Activated naive CD4-positive, alpha-beta T cell treated with anti-CD3 and anti-CD28 coated beads, Interleukin-2, amount 50 U/mL, for 72 hours (primary cell): Measurements from ENCODE around the gene TMEM175. TPM values are rescaled to one million over a fixed set of nuclear protein-coding genes. Genes with fewer than 3 reads are reported as not detected.
"Not testable (repeated sequence)": the region's sequence is repeated elsewhere in the genome, so short reads cannot be mapped to it uniquely, and the experiment has no call there.

ENCODE experiments used
- ATAC-seq, 2 donors: fragments of 150-1000 bp; cut with Tn5 transposase; 2 replicates each; pipeline ENCODE4 v1.10.0; 2021; ENCODE audit warnings: mild to moderate bottlenecking in 2 of 2, moderate library complexity in 2 of 2
- DNase-seq, 2 donors: peaks; one replicate each; pipeline ENCODE4 v3.0.0; 2021 to 2022; ENCODE audit warnings: low spot score in 2 of 2
- H3K27ac Mint-ChIP-seq, 2 donors: one replicate each; pipeline ENCODE4 v1.8.0; 2022; ENCODE audit warnings: mild to moderate bottlenecking in 2 of 2, mixed read lengths in 2 of 2
- H3K36me3 Mint-ChIP-seq, 2 donors: one replicate each; pipeline ENCODE4 v1.8.0; 2022; ENCODE audit warnings: mixed read lengths in 2 of 2
- H3K9me3 Mint-ChIP-seq, 2 donors: one replicate each; pipeline ENCODE4 v1.8.0; 2022; ENCODE audit warnings: mixed read lengths in 2 of 2
- total RNA-seq, 2 donors: library from RNA; stranded (reverse); gene quantifications; one replicate each; pipeline ENCODE4 v1.2.3, GENCODE V29; 2022

The TMEM175 gene
- total RNA-seq, 2 donors from 2014 or later: 12.1 to 13.9 TPM

DNA sequence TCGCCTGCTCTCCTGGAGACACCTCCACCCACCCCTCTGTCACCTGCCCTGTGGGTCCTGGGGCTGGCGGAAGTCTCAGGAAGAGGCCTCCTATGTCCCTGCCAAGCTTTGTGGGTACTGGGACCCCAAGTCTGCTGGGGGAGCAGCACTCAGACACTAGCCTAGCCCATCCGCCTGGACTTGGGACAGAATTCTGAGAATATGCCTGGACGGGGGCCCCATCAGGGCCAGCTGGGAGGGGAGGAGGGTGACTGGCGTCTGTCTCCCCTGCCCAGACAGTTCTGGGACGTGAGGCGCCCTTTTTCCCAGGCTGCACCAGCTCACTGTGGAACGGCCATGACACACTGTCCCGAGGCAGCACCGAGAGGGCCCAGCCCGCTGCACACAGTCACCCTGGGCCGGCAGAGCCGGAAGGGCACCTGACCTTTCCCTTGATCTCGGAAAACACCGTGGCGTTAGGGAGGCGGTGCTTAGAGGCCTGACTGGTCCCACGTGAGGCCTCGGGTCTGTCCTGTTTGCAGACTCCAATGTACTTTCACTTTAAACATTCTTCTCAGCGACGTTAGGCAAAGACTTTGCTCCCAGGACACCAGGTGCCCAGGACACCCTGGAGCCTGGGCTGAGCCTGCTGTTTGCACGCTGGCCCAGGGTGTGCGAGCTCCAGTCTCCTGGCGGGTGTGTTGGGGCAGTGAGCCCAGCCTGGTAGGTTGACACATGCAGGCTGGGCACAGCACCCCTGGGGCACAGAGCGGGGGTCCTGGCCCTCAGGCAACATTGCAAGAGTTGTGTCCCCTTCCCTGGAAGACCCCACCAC, 60.2 kb downstream of the TMEM175 start:
- DNase-seq (no peak), ATAC-seq (no peak)
- no peaks in the 10 kb centered on the region for H3K9me3 Mint-ChIP-seq
- no peaks in the 10 kb centered on the region for H3K36me3 Mint-ChIP-seq
- peak overlapping the region in 1 of 2 donors; percentile 25 for H3K27ac Mint-ChIP-seq

DNA sequence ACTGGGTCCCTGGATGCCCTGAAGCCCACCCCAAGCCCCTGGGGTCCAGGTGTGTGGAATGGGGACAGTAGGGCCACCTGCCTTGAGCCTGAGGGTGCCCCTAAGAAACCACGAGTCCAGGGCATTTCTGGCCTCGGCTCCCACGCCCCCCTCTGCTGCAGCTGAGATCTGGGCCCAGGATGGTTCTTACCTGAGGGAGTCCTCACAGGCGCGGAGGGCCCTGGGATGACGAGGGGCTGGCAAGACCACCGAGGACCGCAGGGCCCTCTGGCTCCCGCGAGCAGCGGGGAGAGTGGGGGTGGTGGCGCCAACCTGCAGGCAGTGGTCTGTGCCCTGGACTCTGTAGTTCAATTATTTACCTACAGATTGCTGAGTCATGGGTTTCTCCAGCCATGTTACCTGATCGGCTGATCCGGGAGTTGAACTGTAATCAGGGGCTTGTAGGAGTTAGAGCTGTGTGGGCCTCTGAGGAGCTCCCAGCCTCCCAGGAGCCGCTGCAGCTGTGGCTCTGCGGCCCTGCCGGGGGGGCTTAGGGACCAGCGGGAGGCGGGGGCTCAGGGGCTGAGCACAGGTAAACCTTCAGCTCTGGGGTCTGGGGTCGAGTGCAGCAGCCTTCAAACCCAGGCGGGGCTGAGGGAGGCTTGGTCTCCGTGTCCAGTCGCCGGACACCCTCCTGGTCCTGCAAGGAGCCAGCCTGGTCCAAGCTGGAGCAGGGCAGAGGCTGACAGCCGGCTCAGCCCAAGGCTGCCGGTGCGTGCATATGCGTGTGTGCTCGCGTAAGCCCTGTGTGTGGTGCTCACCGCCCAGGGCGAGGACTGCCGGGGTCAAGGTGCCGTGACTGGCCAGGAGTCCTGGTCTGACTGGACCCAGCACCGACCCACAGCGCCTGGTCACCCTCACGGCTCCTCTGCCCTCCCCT, 61.1 kb downstream of the TMEM175 start, which contains the start of gene SLC26A1:
Gene SLC26A1 (minus strand): TSS at position 294 of the 919 bp plus-strand sequence. CDS start 1,701 bp downstream, outside the sequence.
- ATAC-seq (no peak), DNase-seq (no peak)
- H3K36me3 Mint-ChIP-seq: no peaks in the 10 kb centered on the region
- peak within 1 kb of the TSS in 1 of 2 donors; percentile 25 for H3K27ac Mint-ChIP-seq
- no peaks in the 10 kb centered on the region for H3K9me3 Mint-ChIP-seq

DNA sequence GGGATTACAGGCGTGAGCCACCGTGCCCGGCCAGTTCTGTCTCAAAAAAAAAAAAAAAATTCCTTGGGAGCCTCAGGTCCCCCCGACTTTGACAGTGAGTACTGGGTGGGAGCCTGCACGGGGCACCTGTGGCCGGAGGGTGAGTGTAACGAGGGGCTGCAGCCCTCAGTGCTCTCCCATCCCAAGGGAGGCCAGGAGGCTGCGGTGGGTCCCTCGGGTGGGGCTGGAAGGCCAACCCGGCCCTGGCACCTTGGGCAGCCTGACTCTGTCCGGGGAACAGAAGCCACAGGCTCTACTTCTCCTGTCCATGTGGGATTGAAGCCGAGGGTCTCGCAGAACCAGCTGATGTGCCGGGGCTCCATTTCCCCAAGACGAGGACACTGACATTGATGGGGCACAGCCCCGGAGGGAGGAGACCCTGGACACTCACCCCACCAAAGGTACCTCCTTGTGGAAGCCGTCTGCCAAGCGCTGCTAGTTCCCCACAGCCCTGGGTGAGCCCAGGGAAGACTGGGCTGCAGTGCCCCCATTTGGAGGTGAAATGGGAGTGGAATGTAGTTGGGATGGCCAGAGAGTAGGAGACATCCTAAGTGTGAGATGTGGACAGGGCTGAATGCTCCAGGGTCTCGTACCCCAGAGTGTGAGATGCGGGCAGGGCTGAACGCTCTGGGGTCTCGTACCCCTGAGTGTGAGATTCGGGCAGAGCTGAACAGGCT, 63.2 kb downstream of the TMEM175 start:
- no peaks in the 10 kb centered on the region for H3K9me3 Mint-ChIP-seq
- H3K36me3 Mint-ChIP-seq: no peaks in the 10 kb centered on the region
- DNase-seq: no peak

DNA sequence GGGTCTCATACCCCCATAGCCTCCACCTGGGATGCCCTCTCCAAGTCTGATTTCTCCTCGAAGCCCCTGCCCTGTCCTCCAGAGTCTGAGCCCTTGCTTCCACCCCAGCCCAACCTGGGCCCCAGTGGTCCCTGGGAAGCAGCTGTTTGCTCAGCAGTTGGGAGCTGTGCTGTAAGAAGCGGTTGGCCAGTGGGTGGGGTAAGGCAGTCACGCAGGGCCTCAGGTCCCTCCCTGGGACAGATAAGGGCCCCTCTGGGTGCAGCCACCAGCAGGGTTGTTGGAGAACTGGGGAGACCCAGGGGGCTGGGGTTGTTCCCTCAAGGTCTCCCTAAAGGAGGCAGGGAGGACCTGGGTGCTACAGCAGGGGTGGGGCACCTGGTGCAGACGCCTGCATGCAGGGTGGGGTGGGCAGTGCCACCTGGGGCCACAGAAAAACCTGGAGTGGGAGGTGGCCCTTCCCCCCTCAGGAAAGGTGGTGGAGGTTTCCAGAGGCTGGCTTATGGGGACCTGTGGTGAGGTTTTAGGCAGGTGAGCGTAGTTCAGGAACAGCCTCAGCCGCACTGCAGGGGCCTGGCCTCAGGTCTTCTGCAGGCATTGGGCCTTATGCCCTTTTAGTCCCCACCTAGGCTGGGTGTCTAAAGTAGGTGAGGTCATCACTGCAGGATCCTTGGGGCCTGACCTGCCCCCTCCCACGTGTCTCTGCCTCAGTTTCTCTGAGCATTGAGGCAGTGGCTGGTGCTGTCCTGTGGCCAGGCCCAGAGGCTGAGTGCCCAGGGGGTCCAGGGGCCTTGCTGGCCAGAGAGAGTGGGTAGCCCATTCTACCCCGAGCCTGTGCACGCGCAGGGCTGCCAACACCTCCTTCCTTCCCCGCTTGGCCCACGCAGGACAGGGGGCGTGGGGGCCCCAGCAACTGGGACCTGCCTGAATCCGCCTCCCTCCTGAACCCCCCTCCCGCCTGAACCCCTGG, 64.1 kb downstream of the TMEM175 start:
- Mint-ChIP-seq H3K27ac (no peak overlapping the region), H3K36me3 (no peaks in the 10 kb centered on the region), H3K9me3 (no peaks in the 10 kb centered on the region)
- DNase-seq: no peak
- ATAC-seq: no peak

More for the DNA sequence above, 63.2 kb downstream of the TMEM175 start:
- no peak for ATAC-seq
- H3K27ac Mint-ChIP-seq: no peak overlapping the region

DNA sequence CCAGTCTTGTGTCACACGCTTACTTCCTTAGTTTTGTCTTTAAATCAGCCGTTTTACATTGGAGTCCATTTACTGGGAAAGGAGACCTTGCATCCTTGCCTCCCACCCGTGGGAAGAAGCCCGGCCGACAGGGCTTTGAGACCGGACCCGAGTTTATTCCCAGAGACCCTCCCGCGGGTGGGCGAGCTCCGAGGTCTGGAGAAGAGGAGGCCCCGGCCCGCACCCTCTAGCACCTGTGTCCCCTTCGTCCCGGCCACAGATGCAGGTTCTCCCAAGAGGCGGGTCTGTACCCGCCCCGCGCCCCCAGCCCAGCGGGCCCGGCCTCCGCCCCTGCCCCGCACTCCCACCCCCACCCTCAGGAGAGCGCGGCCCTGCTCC, 64.7 kb downstream of the TMEM175 start:
- Mint-ChIP-seq H3K27ac (no peak overlapping the region), H3K36me3 (no peaks in the 10 kb centered on the region), H3K9me3 (no peaks in the 10 kb centered on the region)
- DNase-seq (no peak), ATAC-seq (no peak)

DNA sequence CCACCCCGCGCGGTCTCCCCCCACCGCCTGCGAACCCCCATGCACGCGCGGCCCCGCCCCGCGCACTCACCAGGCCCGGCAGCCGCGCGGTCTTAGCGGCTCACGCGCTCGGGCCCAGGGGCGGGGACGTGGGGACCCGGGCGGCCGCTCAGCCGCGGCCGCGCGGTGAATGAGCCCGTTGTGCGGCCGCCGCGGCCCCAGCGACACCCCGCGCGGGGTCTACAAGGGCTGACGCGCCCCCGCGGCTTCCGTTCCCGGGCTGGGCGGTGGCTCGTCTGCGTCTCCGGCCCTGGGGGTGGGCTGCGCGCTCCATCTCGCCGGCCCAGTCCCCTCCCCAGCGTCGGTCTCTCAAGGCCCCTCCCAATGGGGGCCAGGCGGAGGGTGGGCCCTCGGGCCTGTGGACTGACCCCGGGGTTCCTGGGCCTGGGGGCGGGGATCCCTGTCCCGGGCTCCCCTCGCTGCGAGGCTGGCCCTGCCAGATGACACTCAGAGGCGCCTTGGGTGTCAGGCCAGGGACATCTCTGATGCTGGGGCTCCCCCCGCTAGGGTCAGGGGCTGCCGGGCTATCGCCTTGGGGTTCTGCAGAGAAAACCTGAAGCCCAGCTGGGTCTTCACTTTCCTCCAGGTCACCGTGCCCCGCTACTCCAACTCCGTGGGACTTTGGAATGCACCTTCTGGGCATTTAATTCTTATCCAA, 65.3 kb downstream of the TMEM175 start:
- Mint-ChIP-seq H3K9me3 (no peaks in the 10 kb centered on the region), H3K27ac (no peak overlapping the region), H3K36me3 (no peaks in the 10 kb centered on the region)
- no peak for DNase-seq
- peak; percentile 23 to 27 for ATAC-seq

DNA sequence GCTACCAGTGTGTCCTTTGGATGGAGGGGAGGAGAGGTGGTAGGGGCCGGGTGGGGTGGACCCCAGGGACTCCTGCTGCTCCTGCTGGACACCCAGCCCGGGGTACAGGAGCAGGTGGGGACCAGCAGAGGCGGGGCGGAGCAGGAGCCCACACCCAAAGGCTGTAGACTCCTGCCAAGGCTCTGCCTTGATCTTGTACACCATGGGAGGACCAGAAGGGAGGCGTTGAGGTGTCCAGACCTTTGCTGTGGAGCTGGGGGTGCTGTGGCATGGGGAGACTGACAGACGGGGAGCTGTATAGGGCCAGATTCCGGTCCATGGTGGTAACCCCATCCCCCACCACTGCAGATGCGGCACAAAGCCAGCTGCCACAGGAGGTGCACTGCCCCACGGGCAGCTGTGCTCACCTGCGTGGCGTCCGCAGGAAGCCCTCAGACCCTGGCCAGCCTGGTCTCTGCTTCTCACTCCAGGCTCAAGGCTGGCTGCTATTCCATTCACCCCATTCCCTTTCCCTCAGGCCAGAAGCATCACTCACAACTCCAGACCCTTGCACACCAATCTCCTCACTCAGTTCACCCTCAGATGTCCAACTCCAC, 65.9 kb downstream of the TMEM175 start:
- ATAC-seq (no peak), DNase-seq (no peak)
- Mint-ChIP-seq H3K27ac (no peak overlapping the region), H3K36me3 (no peaks in the 10 kb centered on the region), H3K9me3 (no peaks in the 10 kb centered on the region)

DNA sequence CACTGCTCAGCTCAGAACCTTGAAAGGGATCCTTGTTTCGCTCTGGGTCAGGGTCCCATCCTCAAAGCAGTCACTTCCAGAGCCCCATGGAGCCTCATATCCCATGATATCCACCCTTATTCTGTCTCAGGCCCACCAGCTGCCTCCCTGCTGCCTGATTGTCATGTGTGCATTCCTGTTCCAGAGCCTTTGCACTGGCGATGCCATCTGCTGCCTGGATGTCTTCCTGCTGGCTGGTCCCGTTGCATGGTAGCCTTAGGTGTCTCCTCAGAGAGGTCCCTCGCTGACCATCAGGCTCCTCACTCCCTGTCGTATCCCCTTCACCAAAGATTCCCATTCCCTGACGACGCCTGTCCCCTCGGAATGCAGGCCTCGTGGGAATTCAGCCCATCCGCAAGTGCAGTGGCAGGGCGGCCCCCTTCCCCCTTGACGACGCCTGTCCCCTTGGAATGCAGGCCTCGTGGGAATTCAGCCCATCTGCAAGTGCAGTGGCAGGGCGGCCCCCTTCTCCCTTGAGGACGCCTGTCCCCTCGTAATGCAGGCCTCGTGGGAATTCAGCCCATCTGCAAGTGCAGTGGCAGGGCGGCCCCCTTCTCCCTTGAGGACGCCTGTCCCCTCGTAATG, 67.1 kb downstream of the TMEM175 start:
- ATAC-seq, H3K9me3 Mint-ChIP-seq, H3K36me3 Mint-ChIP-seq, DNase-seq, H3K27ac Mint-ChIP-seq: not testable (repeated sequence)

DNA sequence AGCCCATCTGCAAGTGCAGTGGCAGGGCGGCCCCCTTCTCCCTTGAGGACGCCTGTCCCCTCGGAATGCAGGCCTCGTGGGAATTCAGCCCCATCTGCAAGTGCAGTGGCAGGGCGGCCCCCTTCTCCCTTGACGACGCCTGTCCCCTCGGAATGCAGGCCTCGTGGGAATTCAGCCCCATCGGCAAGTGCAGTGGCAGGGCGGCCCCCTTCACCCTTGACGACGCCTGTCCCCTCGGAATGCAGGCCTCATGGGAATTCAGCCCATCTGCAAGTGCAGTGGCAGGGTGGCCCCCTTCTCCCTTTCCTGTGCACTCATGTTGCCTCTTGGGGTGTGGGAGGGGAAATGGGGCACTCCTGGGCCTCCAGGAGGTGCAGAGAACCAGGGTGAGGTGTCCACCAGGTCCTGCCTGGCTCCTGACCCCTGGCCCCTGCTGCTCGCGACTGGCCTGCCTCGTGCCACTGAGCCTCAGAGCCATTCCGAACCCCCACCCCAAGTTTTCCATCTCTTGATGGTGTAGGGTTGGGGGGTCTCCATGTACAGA, 67.7 kb downstream of the TMEM175 start:
- Mint-ChIP-seq H3K27ac (no peak overlapping the region), H3K36me3 (no peaks in the 10 kb centered on the region), H3K9me3 (no peaks in the 10 kb centered on the region)
- DNase-seq: no peak
- ATAC-seq: no peak

DNA sequence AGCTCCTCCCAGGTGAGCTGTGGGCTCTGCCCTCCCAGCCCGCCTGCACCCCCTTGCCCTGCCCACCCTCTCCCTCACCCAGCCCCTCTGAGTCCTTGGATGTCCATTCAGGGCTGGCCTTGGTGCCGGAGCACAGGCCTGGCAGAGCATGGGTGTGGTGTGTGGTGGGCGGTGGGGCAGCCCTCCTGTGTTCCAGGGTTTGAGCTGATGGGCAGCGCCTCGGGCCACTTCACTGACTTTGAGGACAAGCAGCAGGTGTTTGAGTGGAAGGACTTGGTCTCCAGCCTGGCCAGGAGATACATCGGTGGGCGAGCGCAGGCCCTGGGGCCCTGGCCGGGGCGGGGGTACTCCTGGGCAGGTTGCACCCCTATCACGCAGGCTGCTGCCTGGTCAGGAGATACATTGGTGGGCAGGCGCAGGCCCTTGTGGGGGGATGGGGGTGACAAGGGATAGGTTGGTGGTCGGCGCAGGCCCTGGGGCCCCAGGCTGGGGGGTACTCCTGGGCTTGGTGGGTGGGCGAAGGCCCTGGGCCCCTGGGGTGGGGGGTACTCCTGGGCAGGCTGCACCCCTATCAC, 68.5 kb downstream of the TMEM175 start:
- no peaks in the 10 kb centered on the region for H3K9me3 Mint-ChIP-seq
- H3K27ac Mint-ChIP-seq: no peak overlapping the region
- ATAC-seq: no peak
- no peak for DNase-seq
- no peaks in the 10 kb centered on the region for H3K36me3 Mint-ChIP-seq

DNA sequence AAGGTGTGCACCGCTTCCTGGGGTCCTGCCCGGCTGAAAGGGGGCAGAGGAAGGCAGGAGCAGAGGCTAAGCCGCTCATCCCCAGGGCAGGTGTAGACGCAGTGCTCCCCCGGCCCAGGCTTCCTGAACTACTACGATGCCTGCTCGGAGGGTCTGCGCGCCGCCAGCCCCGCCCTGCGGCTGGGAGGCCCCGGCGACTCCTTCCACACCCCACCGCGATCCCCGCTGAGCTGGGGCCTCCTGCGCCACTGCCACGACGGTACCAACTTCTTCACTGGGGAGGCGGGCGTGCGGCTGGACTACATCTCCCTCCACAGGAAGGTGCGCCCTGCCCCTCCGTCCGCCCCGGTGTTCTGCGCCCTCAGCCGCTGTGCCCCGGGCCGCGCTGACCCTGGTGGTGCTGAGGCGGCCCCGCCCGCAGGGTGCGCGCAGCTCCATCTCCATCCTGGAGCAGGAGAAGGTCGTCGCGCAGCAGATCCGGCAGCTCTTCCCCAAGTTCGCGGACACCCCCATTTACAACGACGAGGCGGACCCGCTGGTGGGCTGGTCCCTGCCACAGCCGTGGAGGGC, 69.4 kb downstream of the TMEM175 start:
- no peak for ATAC-seq
- no peaks in the 10 kb centered on the region for H3K36me3 Mint-ChIP-seq
- DNase-seq: no peak
- H3K9me3 Mint-ChIP-seq: no peaks in the 10 kb centered on the region
- no peak overlapping the region for H3K27ac Mint-ChIP-seq

DNA sequence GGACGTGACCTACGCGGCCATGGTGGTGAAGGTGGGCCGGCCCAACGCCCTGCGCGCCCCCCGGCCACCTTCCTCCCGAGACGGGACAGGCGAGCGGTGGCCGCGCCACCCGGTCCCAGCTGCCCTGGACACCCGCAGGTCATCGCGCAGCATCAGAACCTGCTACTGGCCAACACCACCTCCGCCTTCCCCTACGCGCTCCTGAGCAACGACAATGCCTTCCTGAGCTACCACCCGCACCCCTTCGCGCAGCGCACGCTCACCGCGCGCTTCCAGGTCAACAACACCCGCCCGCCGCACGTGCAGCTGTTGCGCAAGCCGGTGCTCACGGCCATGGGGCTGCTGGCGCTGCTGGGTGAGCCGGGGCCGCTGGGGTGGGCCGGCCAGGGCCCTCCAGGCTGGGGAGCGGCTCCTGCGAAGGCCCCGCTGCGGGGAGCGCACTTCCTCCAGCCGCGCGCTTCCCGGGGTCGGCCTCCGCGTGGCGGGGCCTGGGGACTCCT, 69.9 kb downstream of the TMEM175 start:
- Mint-ChIP-seq H3K36me3 (no peaks in the 10 kb centered on the region), H3K9me3 (no peaks in the 10 kb centered on the region), H3K27ac (no peak overlapping the region)
- peak in 1 of 2 donors; percentile 6 for ATAC-seq
- no peak for DNase-seq

DNA sequence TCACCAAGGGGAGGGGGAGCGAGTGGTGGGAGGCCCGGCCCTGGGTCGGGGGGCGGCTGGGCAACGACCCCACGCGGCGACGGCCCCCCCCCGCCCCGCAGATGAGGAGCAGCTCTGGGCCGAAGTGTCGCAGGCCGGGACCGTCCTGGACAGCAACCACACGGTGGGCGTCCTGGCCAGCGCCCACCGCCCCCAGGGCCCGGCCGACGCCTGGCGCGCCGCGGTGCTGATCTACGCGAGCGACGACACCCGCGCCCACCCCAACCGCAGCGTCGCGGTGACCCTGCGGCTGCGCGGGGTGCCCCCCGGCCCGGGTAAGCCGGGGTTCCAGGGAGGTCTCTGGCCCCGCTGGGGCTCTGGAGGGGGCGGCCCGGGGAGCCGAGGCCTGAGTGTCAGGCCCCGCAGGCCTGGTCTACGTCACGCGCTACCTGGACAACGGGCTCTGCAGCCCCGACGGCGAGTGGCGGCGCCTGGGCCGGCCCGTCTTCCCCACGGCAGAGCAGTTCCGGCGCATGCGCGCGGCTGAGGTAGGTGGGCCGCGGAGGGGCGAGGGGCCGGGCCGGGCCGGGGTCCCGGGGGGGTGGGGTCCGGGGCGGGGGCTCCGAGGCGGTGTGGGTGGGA, 70.5 kb downstream of the TMEM175 start:
- ATAC-seq (peak in 1 of 2 donors; percentile 2), DNase-seq (no peak)
- Mint-ChIP-seq H3K9me3 (no peaks in the 10 kb centered on the region), H3K36me3 (no peaks in the 10 kb centered on the region), H3K27ac (no peak overlapping the region)
